K562 (cell line): ENCODE results near the gene EEF1A2. TPM values are rescaled to one million over a fixed set of nuclear protein-coding genes. Genes with fewer than 3 reads are reported as not detected.
A peak's percentile ranks its signal among the peaks of the same experiment; 100 is the strongest.

ENCODE experiments used
- BHLHE40 ChIP-seq: IDR thresholded peaks from 2 replicates; pipeline ENCODE4 v1.6.1; 2011; ENCODE audit warnings: low read length, improper control_type of control experiment
- CEBPG ChIP-seq, 3 experiments: fragments of 200-800 bp in 1 of 3; sonication (Bioruptor generic) in 1 of 3; sonication (generic) in 1 of 3; formaldehyde crosslinking in 1 of 3; IDR thresholded peaks in 2 of 3; conservative IDR thresholded peaks in 1 of 3; 2 replicates each; pipeline versions ENCODE4 v1.6.1 to v1.8.0; 2016 to 2022; ENCODE audit warnings: missing compliant biosample characterization in 2 of 3, missing genetic modification characterization in 2 of 3, mild to moderate bottlenecking in 1 of 3, missing genetic modification reagents in 1 of 3
- FOXP1 ChIP-seq: sonication (generic); formaldehyde crosslinking; IDR thresholded peaks from 2 replicates; pipeline ENCODE4 v1.8.0; 2022; ENCODE audit warnings: mild to moderate bottlenecking, missing genetic modification reagents
- L3MBTL2 ChIP-seq: fragments of 450-650 bp; IDR thresholded peaks from 2 replicates; pipeline ENCODE4 v1.6.1; 2016; ENCODE audit warnings: mild to moderate bottlenecking, moderate library complexity
- NCOA1 ChIP-seq: fragments of 450-650 bp; IDR thresholded peaks from 2 replicates; pipeline ENCODE4 v1.6.1; 2016; ENCODE audit warnings: low read depth
- PCBP1 ChIP-seq: fragments of 200-400 bp; formaldehyde crosslinking; IDR thresholded peaks from 2 replicates; pipeline ENCODE4 v1.6.1; 2018; ENCODE audit warnings: mild to moderate bottlenecking, low read depth, low read length; ENCODE audit not compliant: poor library complexity, severe bottlenecking
- PHF8 ChIP-seq: fragments of 200-600 bp; sonication (generic); IDR thresholded peaks from 2 replicates; pipeline ENCODE4 v1.6.1; 2012; ENCODE audit warnings: mixed run types, mild to moderate bottlenecking, inconsistent platforms, low read length, moderate library complexity, borderline replicate concordance
- POU5F1 ChIP-seq: fragments of 150-350 bp; IDR thresholded peaks from 2 replicates; pipeline ENCODE4 v1.6.1; 2014; ENCODE audit warnings: borderline replicate concordance, low read length, low read depth, mild to moderate bottlenecking; ENCODE audit not compliant: partially characterized antibody
- SMAD4 ChIP-seq: fragments of 250-450 bp; sonication (Bioruptor Pico); conservative IDR thresholded peaks from 2 replicates; pipeline ENCODE4 v1.8.0; 2021; ENCODE audit warnings: inconsistent platforms, mild to moderate bottlenecking, moderate library complexity
- SMARCE1 ChIP-seq: fragments of 450-650 bp; IDR thresholded peaks from 2 replicates; pipeline ENCODE4 v1.7.1; 2016; ENCODE audit warnings: mild to moderate bottlenecking
- SP1 ChIP-seq: sonication (generic); formaldehyde crosslinking; IDR thresholded peaks from 2 replicates; pipeline ENCODE4 v1.8.1; 2022; ENCODE audit warnings: mild to moderate bottlenecking, missing genetic modification reagents
- TCFL5 ChIP-seq: fragments of 250-450 bp; sonication (Bioruptor Pico); conservative IDR thresholded peaks from 2 replicates; pipeline ENCODE4 v1.6.1; 2021; ENCODE audit warnings: mild to moderate bottlenecking, moderate library complexity, matching md5 sums
- XRCC3 ChIP-seq: fragments of 450-650 bp; IDR thresholded peaks from 2 replicates; pipeline ENCODE4 v1.6.1; 2017; ENCODE audit warnings: mild to moderate bottlenecking, moderate library complexity
- ZNF785 ChIP-seq: fragments of 250-450 bp; sonication (Bioruptor Pico); IDR thresholded peaks from 2 replicates; pipeline ENCODE4 v1.4.0; 2020; ENCODE audit warnings: mild to moderate bottlenecking
- polyA plus RNA-seq, 8 experiments: library from polyadenylated mRNA; depleted of rRNA in 4 of 8; stranded (reverse) in 5 of 8; unstranded in 3 of 8; fragments of >200 nt; fragmentation: Nextera tagmentation in 2 of 8; fragmentation: Illumina TruSeq in 1 of 8; extraction: Ambion mirVana in 2 of 8; extraction: Trizol in 1 of 8; gene quantifications; 2 replicates each; pipeline versions ENCODE4 v1.2.1 to v1.2.3, GENCODE V29; 2011 to 2014; ENCODE audit warnings: inconsistent platforms in 1 of 8, missing spikeins in 1 of 8
- total RNA-seq, 7 experiments: library from RNA; depleted of rRNA in 6 of 7; stranded (reverse); fragments of >200 nt in 6 of 7; fragmentation: Illumina TruSeq in 2 of 7; extraction: Trizol in 2 of 7; gene quantifications; 2 replicates each; pipeline versions ENCODE4 v1.2.1 to v1.2.3, GENCODE V29; 2011 to 2021; ENCODE audit warnings: low replicate concordance in 1 of 7
- TF ChIP-seq, protein P1 (sequence below), 3 experiments: fragments of 200-800 bp in 1 of 3; sonication (Bioruptor generic) in 1 of 3; sonication (generic) in 1 of 3; formaldehyde crosslinking in 1 of 3; IDR thresholded peaks; 2 replicates each; pipeline versions ENCODE4 v1.6.1 to v1.8.0; 2016 to 2022; ENCODE audit warnings: mild to moderate bottlenecking in 2 of 3, missing compliant biosample characterization in 2 of 3, missing genetic modification characterization in 2 of 3, missing genetic modification reagents in 1 of 3
- TF ChIP-seq, protein P2 (sequence below): fragments of 200-800 bp; sonication (Bioruptor generic); IDR thresholded peaks from 2 replicates; pipeline ENCODE4 v1.6.1; 2017; ENCODE audit warnings: missing genetic modification characterization, missing compliant biosample characterization
- TF ChIP-seq, protein P3 (sequence below): IDR thresholded peaks from 2 replicates; pipeline ENCODE4 v1.6.1; 2016; ENCODE audit warnings: missing genetic modification characterization, missing compliant biosample characterization

EEF1A2 gene
- total and polyA plus RNA-seq, 9 of the 15 experiments (the other 6 are each of a cell fraction or from before 2014, with no cell fraction given), result 0.04 to 29.6 (median 11.5) TPM

- TF ChIP-seq, protein P1, sequence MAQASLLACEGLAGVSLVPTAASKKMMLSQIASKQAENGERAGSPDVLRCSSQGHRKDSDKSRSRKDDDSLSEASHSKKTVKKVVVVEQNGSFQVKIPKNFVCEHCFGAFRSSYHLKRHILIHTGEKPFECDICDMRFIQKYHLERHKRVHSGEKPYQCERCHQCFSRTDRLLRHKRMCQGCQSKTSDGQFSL (CRISPR knock-in tag; IDR thresholded peaks at IDR 0.05), result peak; percentile 62; the same call in 1 of the 2 replicates
- TF ChIP-seq, protein P1 (tag; IDR thresholded peaks at IDR 0.05), result no peak
- TF ChIP-seq SMARCE1 (no peak), NCOA1 (no peak), BHLHE40 (peak; percentile 69), SMAD4 (0 out of 2 replicates have a peak, but pooled peaks have one; percentile 1), ZNF785 (CRISPR knock-in tag) (no peak), SP1 (CRISPR knock-in tag) (no peak), POU5F1 (no peak), FOXP1 (CRISPR knock-in tag) (no peak), CEBPG (CRISPR knock-in tag; IDR thresholded peaks at IDR 0.05) (no peak), CEBPG (tag; conservative IDR thresholded peaks at IDR 0.05 in 1 of 2, IDR thresholded peaks at IDR 0.05 in 1 of 2) (no peak), TCFL5 (CRISPR knock-in tag) (no peak), PCBP1 (peak; percentile 69), L3MBTL2 (peak; percentile 60; the same call in 1 of the 2 replicates), XRCC3 (no peak), PHF8 (peak; percentile 19; the same call in 1 of the 2 replicates)
- TF ChIP-seq, protein P2, sequence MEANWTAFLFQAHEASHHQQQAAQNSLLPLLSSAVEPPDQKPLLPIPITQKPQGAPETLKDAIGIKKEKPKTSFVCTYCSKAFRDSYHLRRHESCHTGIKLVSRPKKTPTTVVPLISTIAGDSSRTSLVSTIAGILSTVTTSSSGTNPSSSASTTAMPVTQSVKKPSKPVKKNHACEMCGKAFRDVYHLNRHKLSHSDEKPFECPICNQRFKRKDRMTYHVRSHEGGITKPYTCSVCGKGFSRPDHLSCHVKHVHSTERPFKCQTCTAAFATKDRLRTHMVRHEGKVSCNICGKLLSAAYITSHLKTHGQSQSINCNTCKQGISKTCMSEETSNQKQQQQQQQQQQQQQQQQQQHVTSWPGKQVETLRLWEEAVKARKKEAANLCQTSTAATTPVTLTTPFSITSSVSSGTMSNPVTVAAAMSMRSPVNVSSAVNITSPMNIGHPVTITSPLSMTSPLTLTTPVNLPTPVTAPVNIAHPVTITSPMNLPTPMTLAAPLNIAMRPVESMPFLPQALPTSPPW (CRISPR knock-in tag), result 0 out of 2 replicates have a peak, but pooled peaks have one; percentile 34
- TF ChIP-seq, protein P3, sequence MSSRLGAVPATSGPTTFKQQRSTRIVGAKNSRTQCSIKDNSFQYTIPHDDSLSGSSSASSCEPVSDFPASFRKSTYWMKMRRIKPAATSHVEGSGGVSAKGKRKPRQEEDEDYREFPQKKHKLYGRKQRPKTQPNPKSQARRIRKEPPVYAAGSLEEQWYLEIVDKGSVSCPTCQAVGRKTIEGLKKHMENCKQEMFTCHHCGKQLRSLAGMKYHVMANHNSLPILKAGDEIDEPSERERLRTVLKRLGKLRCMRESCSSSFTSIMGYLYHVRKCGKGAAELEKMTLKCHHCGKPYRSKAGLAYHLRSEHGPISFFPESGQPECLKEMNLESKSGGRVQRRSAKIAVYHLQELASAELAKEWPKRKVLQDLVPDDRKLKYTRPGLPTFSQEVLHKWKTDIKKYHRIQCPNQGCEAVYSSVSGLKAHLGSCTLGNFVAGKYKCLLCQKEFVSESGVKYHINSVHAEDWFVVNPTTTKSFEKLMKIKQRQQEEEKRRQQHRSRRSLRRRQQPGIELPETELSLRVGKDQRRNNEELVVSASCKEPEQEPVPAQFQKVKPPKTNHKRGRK, result no peak
- TF ChIP-seq, all 486 proteins: peak for 9
Measured at GRCh38 chr20:63499338-63499969, 571 bp upstream of the EEF1A2 start (continued).
